ENCODE results near the gene MYO9B. TPM values are rescaled to one million over a fixed set of nuclear protein-coding genes. Genes with fewer than 3 reads are reported as not detected.

Gene MYO9B
- total RNA-seq, 1 experiment from 2014 or later, result 58.6 TPM

- Histone ChIP-seq H2BK12ac (ENCODE audit: insufficient read length, low read depth, low read length) (no peak overlapping the region), H3K27me3 (ENCODE audit: insufficient read depth, low read length) (no peaks in the 10 kb centered on the region), H2AK5ac (ENCODE audit: insufficient read length, low read length) (no peak overlapping the region), H4K20me1 (ENCODE audit: control insufficient read depth, insufficient read depth, insufficient read length) (no peaks in the 10 kb centered on the region), H3K79me1 (ENCODE audit: insufficient read depth, low read depth, low read length, poor library complexity, severe bottlenecking) (no peaks in the 10 kb centered on the region), H3K23ac (ENCODE audit: insufficient read length, low read depth, low read length) (no peak overlapping the region), H3K4me2 (ENCODE audit: insufficient read depth, insufficient read length, low read length) (no peak overlapping the region), H4K5ac (ENCODE audit: insufficient read length, low read depth, low read length) (no peak overlapping the region), H2BK20ac (ENCODE audit: low read depth, low read length, poor library complexity, severe bottlenecking) (no peak overlapping the region), H3K23me2 (ENCODE audit: insufficient read length, low read depth, low read length, poor library complexity, severe bottlenecking) (no peaks in the 10 kb centered on the region), H4K8ac (replicated peaks; ENCODE audit: insufficient read length, low read depth, low read length) (no peak overlapping the region), H3K9ac (ENCODE audit: extremely low read depth, insufficient read length, low read length) (no peak overlapping the region), H3K56ac (ENCODE audit: insufficient read length, low read depth, low read length) (no peak overlapping the region), H3K4ac (ENCODE audit: low read depth, low read length) (no peak overlapping the region), H2BK15ac (ENCODE audit: low read depth, low read length) (no peak overlapping the region), H3K4me1 (ENCODE audit: insufficient read depth, low read length) (peaks cover 7% of the 10 kb centered on the region; the same call in 1 of the 2 replicates), H2AFZ (ENCODE audit: low read length) (no peak overlapping the region), H3K9me3 (ENCODE audit: control insufficient read depth, low read depth, low read length) (no peaks in the 10 kb centered on the region), H3K79me2 (ENCODE audit: insufficient read depth, low read length) (no peaks in the 10 kb centered on the region), H2BK120ac (ENCODE audit: low read depth, low read length, poor library complexity, severe bottlenecking) (no peak overlapping the region), H3K14ac (ENCODE audit: insufficient read depth, low read length) (no peak overlapping the region), H4K91ac (ENCODE audit: insufficient read length, low read depth, low read length) (no peak overlapping the region), H3K27ac (ENCODE audit: insufficient read length, low read depth, low read length) (no peak overlapping the region), H3K18ac (ENCODE audit: insufficient read length, low read depth, low read length) (no peak overlapping the region), H2BK5ac (ENCODE audit: insufficient read length, low read length) (no peak overlapping the region), H3T11ph (ENCODE audit: low read length) (no peak overlapping the region)
- H3K9me3 Mint-ChIP-seq, result peaks cover 8 to 12% of the 10 kb centered on the region in 2 experiments
- TF ChIP-seq CTCF (conservative IDR thresholded peaks at IDR 0.05), result no peak
- H3K27ac Mint-ChIP-seq, result no peak overlapping the region
- peaks cover 3% of the 10 kb centered on the region for H3K27me3 Mint-ChIP-seq (ENCODE audit: low read depth)
- H3K4me1 Mint-ChIP-seq, result peaks cover 12 to 15% of the 10 kb centered on the region in 2 experiments
- H3K4me3 Mint-ChIP-seq, result no peak overlapping the region
- H3K36me3 Mint-ChIP-seq (ENCODE audit: insufficient read depth in 1 of 3, low read depth in 3 of 3), result peaks cover 50 to 67% (median 54%) of the 10 kb centered on the region in 3 experiments
- no CpG with 5 or more reads among the region's 4 CpGs for WGBS (ENCODE audit: extremely low coverage, insufficient read length, low lambda C conversion rate)
- DNase-seq, result no peak
These were observed 88.1 kb downstream of the MYO9B start for GRCh38 chr19:17163652-17164051.
